ENCODE data around the gene SESN1.

Gene SESN1

DNA sequence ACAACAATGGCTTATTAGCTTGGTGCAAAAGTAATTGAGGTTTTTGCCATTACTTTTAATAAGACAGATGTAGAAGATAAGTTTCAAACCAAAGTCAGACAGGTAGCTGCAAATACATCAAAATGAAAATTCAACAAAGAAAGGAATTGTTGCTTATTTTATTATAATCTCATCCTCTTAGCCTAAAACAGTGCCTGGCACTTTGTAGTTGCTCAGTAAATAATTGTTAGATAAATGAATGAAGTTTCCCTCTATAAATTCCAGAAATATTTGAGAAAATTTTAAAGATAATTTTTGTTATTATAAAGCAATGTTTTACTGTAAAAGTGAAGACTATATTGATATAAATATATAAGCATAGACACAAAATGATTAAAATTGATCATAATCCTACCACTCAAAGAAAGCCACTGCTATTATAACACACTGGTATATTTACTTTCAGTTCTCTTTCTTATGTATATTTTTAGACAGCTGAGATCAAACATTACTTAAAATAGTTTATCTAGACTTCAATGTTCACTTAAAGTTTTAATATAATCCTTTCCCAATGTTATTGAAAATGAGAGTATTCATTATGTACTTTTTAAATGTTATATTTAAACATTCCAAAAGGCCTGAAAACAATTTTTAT is 42.5 kb downstream of the SESN1 start:
- no peak for DNase-seq
- Histone ChIP-seq H3K4me3 (no peak overlapping the region), H3K9me3 (no peaks in the 10 kb centered on the region), H3K36me3 (no peaks in the 10 kb centered on the region), H3K27ac (no peak overlapping the region), H3K4me1 (peaks cover 0 to 43% (median 4%) of the 10 kb centered on the region in 4 donors), H3K27me3 (no peaks in the 10 kb centered on the region)
- intact Hi-C loops (cut with DNase I; ENCODE audit: low total_unique reads) = no loop called here
- TF ChIP-seq, protein P1, sequence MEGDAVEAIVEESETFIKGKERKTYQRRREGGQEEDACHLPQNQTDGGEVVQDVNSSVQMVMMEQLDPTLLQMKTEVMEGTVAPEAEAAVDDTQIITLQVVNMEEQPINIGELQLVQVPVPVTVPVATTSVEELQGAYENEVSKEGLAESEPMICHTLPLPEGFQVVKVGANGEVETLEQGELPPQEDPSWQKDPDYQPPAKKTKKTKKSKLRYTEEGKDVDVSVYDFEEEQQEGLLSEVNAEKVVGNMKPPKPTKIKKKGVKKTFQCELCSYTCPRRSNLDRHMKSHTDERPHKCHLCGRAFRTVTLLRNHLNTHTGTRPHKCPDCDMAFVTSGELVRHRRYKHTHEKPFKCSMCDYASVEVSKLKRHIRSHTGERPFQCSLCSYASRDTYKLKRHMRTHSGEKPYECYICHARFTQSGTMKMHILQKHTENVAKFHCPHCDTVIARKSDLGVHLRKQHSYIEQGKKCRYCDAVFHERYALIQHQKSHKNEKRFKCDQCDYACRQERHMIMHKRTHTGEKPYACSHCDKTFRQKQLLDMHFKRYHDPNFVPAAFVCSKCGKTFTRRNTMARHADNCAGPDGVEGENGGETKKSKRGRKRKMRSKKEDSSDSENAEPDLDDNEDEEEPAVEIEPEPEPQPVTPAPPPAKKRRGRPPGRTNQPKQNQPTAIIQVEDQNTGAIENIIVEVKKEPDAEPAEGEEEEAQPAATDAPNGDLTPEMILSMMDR (IDR thresholded peaks at IDR 0.05) = no peak

DNA sequence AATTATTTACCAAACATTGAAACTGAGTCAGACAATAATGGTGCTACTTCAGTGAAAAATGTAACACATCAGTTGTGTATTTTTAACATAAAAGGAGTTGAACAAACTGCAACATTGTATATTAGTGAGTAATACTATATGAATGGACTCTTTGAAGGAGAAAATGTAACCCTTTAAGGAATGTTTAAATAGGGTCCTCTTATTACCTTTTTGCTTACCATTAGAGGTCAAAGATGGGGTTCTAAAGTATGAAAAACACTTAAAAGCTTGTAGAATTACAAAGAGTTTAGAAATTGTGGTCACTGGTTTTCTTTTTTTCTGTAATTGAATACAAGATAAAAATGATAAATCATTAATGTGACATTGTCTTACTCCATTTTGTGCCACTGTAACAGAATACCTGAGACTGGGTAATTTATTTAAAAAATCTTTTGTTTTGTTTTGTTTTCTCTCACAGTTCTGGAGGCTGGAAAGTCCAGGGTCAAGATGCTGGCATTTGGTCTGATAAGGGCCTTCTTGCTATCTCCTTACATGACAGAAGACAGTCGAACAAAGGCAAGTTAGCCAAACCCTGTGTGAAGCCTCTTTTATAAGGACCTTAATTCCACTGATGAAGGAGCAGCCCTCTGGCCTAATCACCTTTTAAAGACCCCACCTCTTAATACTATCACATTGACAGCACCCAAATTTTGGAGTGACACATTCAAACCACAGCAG is 43.2 kb downstream of the SESN1 start:
- Histone ChIP-seq H3K36me3 (no peaks in the 10 kb centered on the region), H3K9me3 (no peaks in the 10 kb centered on the region), H3K4me1 (peaks cover 0 to 37% (median 4%) of the 10 kb centered on the region in 4 donors), H3K27ac (no peak overlapping the region), H3K27me3 (no peaks in the 10 kb centered on the region), H3K4me3 (no peak overlapping the region)
- intact Hi-C loops (cut with DNase I; ENCODE audit: low total_unique reads) = no loop called here
- TF ChIP-seq, protein P1 (IDR thresholded peaks at IDR 0.05) = no peak
- DNase-seq = no peak

DNA sequence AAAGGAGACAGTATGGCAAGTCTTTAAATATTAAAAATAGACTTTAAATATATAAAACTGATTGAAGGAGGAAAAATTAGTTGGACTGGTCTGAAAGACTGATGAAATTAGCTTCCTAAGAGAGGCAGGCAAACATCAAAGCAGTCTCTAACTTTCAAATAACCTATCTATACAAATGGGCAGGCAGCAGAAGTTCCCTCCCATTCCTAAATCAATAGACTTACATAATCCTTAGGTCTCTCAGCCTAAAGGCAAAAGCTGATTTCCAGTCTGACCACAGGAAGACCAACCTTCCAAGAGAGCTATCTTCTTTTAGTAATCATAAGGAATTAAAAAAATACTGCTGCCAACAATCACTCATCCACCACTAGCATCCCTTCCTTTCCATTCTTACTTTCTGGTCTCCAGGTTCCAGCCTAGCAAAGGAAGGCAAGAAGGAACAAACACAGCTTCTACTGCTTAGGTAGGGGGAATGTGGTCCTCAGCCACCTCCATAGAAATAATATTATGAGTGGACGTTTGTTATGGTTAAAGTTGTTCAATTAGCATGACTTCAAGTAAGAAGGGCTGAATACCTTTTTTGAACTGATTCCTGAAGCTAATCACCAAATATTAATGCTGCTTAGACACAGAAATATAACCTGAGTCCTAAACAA is 44.1 kb downstream of the SESN1 start:
- no peaks in the 10 kb centered on the region for H3K36me3 ChIP-seq
- no peaks in the 10 kb centered on the region for H3K9me3 ChIP-seq
- H3K27me3 ChIP-seq = no peaks in the 10 kb centered on the region
- TF ChIP-seq, protein P1 (IDR thresholded peaks at IDR 0.05) = no peak
- no peak overlapping the region for H3K27ac ChIP-seq
- intact Hi-C loops (cut with DNase I; ENCODE audit: low total_unique reads) = no loop called here
- DNase-seq = no peak
- peaks cover 0 to 28% (median 1%) of the 10 kb centered on the region in 4 donors for H3K4me1 ChIP-seq
- H3K4me3 ChIP-seq = no peak overlapping the region

DNA sequence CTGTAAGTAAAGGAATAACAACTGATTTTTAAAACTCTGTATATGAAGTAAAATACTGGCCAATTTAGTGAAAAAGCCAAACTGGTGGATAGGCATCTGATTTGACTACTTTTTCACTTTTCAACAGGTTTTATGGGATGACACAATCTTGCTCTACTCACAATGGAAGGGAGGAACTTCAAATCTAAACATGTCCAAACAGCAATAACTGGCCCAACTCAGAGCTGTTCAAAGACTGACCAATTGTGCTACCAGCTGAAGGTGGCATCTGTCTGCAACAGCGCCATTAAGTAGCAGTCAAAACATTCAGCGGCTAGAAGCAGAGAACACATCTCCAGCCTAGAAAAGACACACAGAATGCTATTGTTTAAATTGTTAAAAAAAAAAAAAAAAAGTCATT is 44.6 kb downstream of the SESN1 start:
- intact Hi-C loops (cut with DNase I; ENCODE audit: low total_unique reads) = no loop called here
- TF ChIP-seq, protein P1 (IDR thresholded peaks at IDR 0.05) = no peak
- H3K27me3 ChIP-seq = no peaks in the 10 kb centered on the region
- peaks cover 0 to 22% (median 1%) of the 10 kb centered on the region in 4 donors for H3K4me1 ChIP-seq
- no peak overlapping the region for H3K4me3 ChIP-seq
- H3K36me3 ChIP-seq = no peaks in the 10 kb centered on the region
- no peak overlapping the region for H3K27ac ChIP-seq
- no peak for DNase-seq
- H3K9me3 ChIP-seq = no peaks in the 10 kb centered on the region

DNA sequence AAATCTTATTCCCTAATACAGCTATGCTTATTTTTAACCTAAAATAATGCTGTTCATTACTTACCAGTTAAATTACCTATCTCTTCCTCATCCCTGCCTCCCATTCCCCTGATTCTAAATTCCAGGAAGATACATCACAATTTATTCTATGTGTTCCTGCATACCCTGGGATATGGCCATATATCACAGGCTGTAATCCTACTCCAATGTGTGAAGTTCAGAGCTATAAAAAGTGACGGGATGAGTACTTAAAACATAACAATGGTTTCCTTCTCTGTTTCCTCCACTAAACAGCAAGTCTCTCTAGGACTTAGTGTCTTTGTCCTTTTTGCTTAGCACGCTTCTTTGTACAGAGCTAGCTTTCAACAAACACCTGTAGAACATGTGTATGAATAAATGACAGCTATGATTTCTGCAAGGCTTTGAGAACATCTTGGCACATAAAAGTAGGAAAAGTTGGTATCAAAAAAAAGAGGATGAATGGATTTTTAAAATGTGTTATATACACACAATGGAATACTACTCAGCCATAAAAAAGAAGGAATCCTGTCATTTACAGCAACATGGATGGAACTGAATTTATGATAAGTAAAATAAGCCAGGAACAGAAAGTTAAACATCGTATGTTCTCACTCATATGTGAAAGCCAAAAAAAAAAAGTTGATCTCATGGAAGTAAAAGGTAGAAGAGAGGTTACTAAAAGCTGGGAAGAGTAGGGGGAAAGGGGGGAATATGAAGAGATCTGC is 45.8 kb downstream of the SESN1 start:
- intact Hi-C loops (cut with DNase I; ENCODE audit: low total_unique reads) = no loop called here

More for the DNA sequence above, 45.8 kb downstream of the SESN1 start:
- H3K36me3 ChIP-seq = no peaks in the 10 kb centered on the region
- no peak for DNase-seq
- H3K4me1 ChIP-seq = peaks cover 0 to 21% (median 1%) of the 10 kb centered on the region in 4 donors
- TF ChIP-seq, protein P1 (IDR thresholded peaks at IDR 0.05) = no peak
- H3K27ac ChIP-seq = no peak overlapping the region
- no peaks in the 10 kb centered on the region for H3K9me3 ChIP-seq
- no peak overlapping the region for H3K4me3 ChIP-seq
- no peaks in the 10 kb centered on the region for H3K27me3 ChIP-seq
